GM12891 (cell line): ENCODE measurements around the gene ZNF536.

Experiments
- POLR2A ChIP-seq: IDR thresholded peaks from 2 replicates; pipeline ENCODE4 v1.6.1; 2011; ENCODE audit warnings: low read depth, low read length, control low read depth
- POLR2AphosphoS5 ChIP-seq: IDR thresholded peaks from 2 replicates; pipeline ENCODE4 v1.6.1; 2011; ENCODE audit warnings: low read depth, low read length, control low read depth
- TAF1 ChIP-seq: IDR thresholded peaks from 2 replicates; pipeline ENCODE4 v1.6.1; 2011; ENCODE audit warnings: low read depth, low read length, control low read depth

DNA sequence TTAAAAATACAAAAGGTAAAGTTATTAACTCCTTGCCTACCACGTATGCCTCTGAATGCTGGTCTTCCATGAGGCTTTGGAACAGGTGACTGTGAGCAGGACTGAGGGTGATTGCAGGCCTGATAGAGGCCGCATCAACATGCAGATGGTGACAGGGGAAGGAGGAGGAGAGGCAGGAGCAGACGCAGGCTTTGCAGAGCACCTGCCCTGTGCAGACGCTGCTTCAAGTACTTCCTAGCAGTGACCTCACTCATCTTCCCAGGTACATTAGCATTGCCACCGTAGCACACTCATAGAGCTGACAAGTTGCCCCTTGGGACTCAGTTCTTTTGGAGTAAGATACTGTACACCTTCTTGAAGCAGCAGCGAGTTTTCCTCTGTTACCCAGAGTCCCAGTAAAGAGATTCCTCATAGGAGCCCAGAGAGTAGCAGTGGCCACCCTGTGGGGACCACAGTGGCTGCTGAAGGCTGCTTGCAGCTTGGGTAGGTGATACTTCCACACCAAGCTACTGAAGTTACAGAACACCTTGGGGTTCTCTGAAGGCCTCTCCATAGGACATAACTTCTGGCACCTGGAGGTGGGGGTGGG is 56.0 kb downstream of the ZNF536 start:
- no peak for TF ChIP-seq POLR2A
- TF ChIP-seq TAF1: no peak
- TF ChIP-seq POLR2AphosphoS5: no peak
